Measurements from ENCODE around the gene ZFP14. TPM values are rescaled to one million over a fixed set of nuclear protein-coding genes. Genes with fewer than 3 reads are reported as not detected.
"Not testable (repeated sequence)": the region's sequence is repeated elsewhere in the genome, so short reads cannot be mapped to it uniquely, and the experiment has no call there.

Gene ZFP14
- total RNA-seq, 1 experiment from 2014 or later = 5.2 TPM

DNA sequence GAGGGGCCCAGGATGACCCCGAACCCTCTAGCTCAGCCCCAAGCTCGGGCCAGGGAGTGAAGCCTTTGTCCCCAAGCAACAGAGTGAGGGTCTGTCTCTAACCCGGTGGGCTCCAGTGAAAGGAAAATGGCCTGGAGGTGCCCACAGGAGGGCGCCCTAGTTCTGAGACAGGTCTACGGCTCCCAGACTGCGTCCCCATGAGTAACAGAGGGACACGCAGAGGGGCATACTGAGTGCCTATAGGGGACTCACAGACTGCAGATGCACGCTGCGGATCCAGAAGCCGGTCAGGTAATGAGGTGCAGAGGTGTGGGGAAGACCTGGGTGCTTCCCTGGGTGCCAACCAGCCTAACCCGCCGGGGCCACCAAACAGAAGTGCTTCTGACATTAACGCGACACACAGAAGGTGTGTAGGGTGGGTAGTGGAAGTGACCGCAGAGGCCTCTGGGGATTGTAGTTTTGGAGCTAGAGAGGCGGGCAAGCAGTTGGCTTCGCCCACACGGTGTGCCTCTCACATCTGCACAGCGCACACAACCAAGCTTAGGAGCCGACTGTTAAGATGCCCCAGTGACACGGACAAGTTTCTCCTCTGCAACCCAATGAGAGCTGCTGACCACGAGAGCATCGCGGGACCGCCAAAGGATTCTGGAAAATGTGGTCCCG, 67.8 kb downstream of the ZFP14 start:
- BruUV-seq (replicated peaks); CTCF ChIA-PET; H3K36me3 ChIP-seq (ENCODE audit: insufficient read depth, low read length, poor library complexity, severe bottlenecking); intact Hi-C loops (cut with micrococcal nuclease; ENCODE audit: unreplicated experiment); H3K27me3 ChIP-seq (replicated peaks; ENCODE audit: insufficient read depth, low read depth, low read length, poor library complexity); H3K4me3 ChIP-seq (ENCODE audit: low read depth, low read length, poor library complexity, severe bottlenecking); H3K9me3 ChIP-seq (ENCODE audit: low read depth, low read length, poor library complexity, severe bottlenecking); POLR2A ChIA-PET (ENCODE audit: low non-redundant PET); H3K27ac ChIP-seq (ENCODE audit: low read depth, low read length, poor library complexity, severe bottlenecking); DNase-seq (ENCODE audit: low spot score); H3K4me1 ChIP-seq (ENCODE audit: insufficient read depth, low read length, poor library complexity, severe bottlenecking): not testable (repeated sequence)

DNA sequence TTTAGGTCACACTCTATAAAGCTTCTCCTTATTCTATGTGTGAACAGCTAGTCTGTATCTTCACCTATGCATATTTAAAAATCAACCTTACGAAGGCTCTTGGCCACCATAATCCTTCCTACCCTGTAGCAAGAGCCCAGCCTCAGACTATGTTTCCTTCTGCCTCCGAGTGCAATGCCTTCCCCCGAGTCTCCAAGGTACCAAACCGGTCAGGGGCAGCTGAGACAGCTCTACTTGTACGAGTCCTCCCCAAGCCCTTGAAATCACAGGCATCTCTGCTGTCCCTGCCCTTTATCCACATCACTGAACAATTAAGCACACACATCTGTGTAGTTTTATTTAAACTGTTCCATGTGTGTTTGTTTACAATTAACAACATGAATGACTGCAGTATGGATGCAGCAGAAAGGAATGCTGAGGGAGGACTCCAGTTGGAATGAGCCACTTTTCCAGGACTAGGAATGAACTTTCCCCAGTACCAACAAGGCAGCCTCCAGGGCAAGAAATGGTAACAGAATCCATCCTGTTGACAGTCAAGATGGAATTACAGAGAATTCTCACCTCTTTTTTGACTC, 68.5 kb downstream of the ZFP14 start:
- H3K27me3 ChIP-seq (replicated peaks; ENCODE audit: insufficient read depth, low read depth, low read length, poor library complexity); CTCF ChIA-PET; H3K4me3 ChIP-seq (ENCODE audit: low read depth, low read length, poor library complexity, severe bottlenecking); intact Hi-C loops (cut with micrococcal nuclease; ENCODE audit: unreplicated experiment); H3K27ac ChIP-seq (ENCODE audit: low read depth, low read length, poor library complexity, severe bottlenecking); POLR2A ChIA-PET (ENCODE audit: low non-redundant PET); BruUV-seq (replicated peaks); H3K9me3 ChIP-seq (ENCODE audit: low read depth, low read length, poor library complexity, severe bottlenecking); DNase-seq (ENCODE audit: low spot score); H3K4me1 ChIP-seq (ENCODE audit: insufficient read depth, low read length, poor library complexity, severe bottlenecking); H3K36me3 ChIP-seq (ENCODE audit: insufficient read depth, low read length, poor library complexity, severe bottlenecking): not testable (repeated sequence)

DNA sequence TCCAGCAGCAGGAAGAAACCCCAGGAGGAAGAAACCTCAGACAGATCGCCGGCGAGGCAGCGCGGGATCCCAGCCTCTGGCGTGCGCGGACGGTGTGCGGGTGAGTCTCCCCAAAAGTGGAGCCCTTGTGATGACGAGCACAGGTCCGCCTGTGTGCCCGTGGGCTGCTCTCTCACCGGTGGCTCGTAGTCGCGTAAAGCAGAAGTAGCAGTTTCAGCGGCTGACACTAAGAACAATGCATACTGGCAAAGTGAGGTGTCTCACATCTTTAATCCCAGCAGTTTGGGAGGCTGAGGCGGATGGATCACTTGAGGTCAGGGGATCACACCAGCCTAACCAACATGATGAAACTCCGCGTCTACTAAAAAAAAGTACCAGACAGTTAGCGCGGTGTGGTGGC, 69.2 kb downstream of the ZFP14 start:
- CTCF ChIA-PET; H3K27ac ChIP-seq (ENCODE audit: low read depth, low read length, poor library complexity, severe bottlenecking); intact Hi-C loops (cut with micrococcal nuclease; ENCODE audit: unreplicated experiment); H3K36me3 ChIP-seq (ENCODE audit: insufficient read depth, low read length, poor library complexity, severe bottlenecking); H3K4me3 ChIP-seq (ENCODE audit: low read depth, low read length, poor library complexity, severe bottlenecking); POLR2A ChIA-PET (ENCODE audit: low non-redundant PET); DNase-seq (ENCODE audit: low spot score); BruUV-seq (replicated peaks); H3K9me3 ChIP-seq (ENCODE audit: low read depth, low read length, poor library complexity, severe bottlenecking); H3K4me1 ChIP-seq (ENCODE audit: insufficient read depth, low read length, poor library complexity, severe bottlenecking); H3K27me3 ChIP-seq (replicated peaks; ENCODE audit: insufficient read depth, low read depth, low read length, poor library complexity): not testable (repeated sequence)

DNA sequence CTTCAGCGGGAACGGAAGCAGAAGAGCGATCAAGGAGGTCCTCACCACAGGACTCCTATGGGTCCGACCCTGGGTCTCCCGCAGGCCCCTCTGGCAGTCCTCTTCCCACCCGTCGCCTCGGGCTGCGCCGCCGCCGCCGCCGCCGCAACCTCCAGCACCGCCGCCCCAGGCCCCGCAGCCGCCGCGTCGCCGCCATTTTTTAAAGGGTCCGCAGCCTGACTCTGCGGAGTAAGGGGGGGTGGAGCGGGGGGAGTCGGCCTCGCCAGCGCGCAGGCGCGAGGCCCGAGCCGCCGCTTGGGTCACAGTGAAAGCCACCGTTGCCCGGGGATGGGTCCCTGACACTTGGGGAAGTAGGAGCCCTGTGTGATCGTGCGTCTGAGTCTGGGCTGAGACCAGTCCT, 69.7 kb downstream of the ZFP14 start:
- intact Hi-C loops (cut with micrococcal nuclease; ENCODE audit: unreplicated experiment); POLR2A ChIA-PET (ENCODE audit: low non-redundant PET); H3K27ac ChIP-seq (ENCODE audit: low read depth, low read length, poor library complexity, severe bottlenecking); H3K4me1 ChIP-seq (ENCODE audit: insufficient read depth, low read length, poor library complexity, severe bottlenecking); H3K4me3 ChIP-seq (ENCODE audit: low read depth, low read length, poor library complexity, severe bottlenecking); DNase-seq (ENCODE audit: low spot score); BruUV-seq (replicated peaks); H3K36me3 ChIP-seq (ENCODE audit: insufficient read depth, low read length, poor library complexity, severe bottlenecking); CTCF ChIA-PET; H3K27me3 ChIP-seq (replicated peaks; ENCODE audit: insufficient read depth, low read depth, low read length, poor library complexity); H3K9me3 ChIP-seq (ENCODE audit: low read depth, low read length, poor library complexity, severe bottlenecking): not testable (repeated sequence)

DNA sequence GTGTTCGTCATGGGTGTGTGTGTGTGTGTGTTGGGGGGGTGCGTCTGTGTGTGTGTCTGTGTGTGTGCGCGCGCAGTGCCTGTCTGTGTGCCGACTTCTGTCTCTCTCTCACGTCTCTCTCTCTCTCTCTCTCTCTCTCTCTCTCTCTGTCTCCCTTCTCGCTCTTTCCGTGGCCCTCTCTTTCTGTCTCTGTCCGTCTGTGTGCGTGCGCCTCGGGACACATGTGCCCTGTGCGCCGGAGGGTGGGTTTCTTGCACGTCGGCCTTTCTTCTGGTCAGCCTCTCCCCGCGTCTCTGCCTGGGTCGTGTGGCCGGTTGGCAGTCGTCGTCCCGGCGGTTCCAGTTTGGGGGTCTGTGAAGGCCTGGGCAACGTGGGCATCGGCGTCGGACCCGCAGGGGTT, 86.7 kb downstream of the ZFP14 start:
- BruUV-seq (replicated peaks); H3K36me3 ChIP-seq (ENCODE audit: insufficient read depth, low read length, poor library complexity, severe bottlenecking); intact Hi-C loops (cut with micrococcal nuclease; ENCODE audit: unreplicated experiment); H3K27ac ChIP-seq (ENCODE audit: low read depth, low read length, poor library complexity, severe bottlenecking); H3K4me3 ChIP-seq (ENCODE audit: low read depth, low read length, poor library complexity, severe bottlenecking); H3K9me3 ChIP-seq (ENCODE audit: low read depth, low read length, poor library complexity, severe bottlenecking); H3K27me3 ChIP-seq (replicated peaks; ENCODE audit: insufficient read depth, low read depth, low read length, poor library complexity); POLR2A ChIA-PET (ENCODE audit: low non-redundant PET); H3K4me1 ChIP-seq (ENCODE audit: insufficient read depth, low read length, poor library complexity, severe bottlenecking); DNase-seq (ENCODE audit: low spot score); CTCF ChIA-PET: not testable (repeated sequence)

Other genes starting within 250 kb of the ZFP14 start
- 577 and 579 TPM in 2 replicates for gene CAPNS1, start 239.1 kb downstream of the ZFP14 start, total RNA-seq (2021)
- gene COX7A1, start 226.8 kb downstream of the ZFP14 start, total RNA-seq (2021) = not detected in 2 replicates
- 7.2 and 7.5 TPM in 2 replicates for gene ZNF565, start 164.5 kb downstream of the ZFP14 start, total RNA-seq (2021)
- gene ZNF146, start 164.1 kb downstream of the ZFP14 start, total RNA-seq (2021) = 124 and 130 TPM in 2 replicates
- gene ZFP82, start 39.4 kb upstream of the ZFP14 start, total RNA-seq (2021) = 13.5 and 14.9 TPM in 2 replicates
- 16.2 and 16.4 TPM in 2 replicates for gene ZNF566, start 110.4 kb upstream of the ZFP14 start, total RNA-seq (2021)
- gene ZNF260, start 149.1 kb upstream of the ZFP14 start, total RNA-seq (2021) = 18.0 and 20.4 TPM in 2 replicates
- gene ZNF529, start 194.1 kb upstream of the ZFP14 start, total RNA-seq (2021) = 17.8 and 19.0 TPM in 2 replicates
- gene ZNF382, start 226.1 kb upstream of the ZFP14 start, total RNA-seq (2021) = 17.2 and 17.3 TPM in 2 replicates

Measured in A673 (cell line).